Measurements from ENCODE around the gene GIGYF2. TPM values are rescaled to one million over a fixed set of nuclear protein-coding genes. Genes with fewer than 3 reads are reported as not detected.

Gene GIGYF2
- polyA plus RNA-seq, 1 experiment, result 34.6 TPM

DNA sequence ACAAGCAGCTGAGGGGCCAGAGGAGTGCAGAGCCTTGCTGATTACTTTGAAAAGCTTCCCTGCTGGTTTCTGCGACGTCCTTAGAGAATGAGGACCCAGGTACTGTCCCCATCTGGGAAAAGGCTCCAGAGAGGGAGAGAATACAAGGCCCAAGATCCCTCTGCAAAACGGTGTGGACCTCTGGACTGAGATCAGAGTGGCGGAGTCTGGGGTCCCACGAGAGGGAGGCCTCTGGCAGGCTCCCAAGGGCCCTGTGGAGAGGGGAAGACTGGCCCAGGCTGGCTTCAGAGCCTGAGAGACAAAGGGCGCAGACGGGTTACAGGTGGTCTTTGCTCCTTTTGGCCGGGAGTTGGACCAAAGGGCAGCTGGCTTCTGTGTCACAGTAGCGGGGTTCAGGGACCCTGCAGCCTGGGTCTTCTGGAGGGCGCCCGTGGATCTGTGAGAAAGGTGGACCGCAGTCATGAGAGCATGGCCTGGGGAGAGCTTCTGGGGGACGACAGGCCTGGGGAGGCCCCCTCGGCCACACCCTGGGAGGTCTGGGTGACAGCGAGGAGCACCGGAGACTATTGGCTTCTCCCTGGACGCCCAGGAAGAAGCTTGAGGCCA, 173.7 kb downstream of the GIGYF2 start:
- TF ChIP-seq, protein P1, sequence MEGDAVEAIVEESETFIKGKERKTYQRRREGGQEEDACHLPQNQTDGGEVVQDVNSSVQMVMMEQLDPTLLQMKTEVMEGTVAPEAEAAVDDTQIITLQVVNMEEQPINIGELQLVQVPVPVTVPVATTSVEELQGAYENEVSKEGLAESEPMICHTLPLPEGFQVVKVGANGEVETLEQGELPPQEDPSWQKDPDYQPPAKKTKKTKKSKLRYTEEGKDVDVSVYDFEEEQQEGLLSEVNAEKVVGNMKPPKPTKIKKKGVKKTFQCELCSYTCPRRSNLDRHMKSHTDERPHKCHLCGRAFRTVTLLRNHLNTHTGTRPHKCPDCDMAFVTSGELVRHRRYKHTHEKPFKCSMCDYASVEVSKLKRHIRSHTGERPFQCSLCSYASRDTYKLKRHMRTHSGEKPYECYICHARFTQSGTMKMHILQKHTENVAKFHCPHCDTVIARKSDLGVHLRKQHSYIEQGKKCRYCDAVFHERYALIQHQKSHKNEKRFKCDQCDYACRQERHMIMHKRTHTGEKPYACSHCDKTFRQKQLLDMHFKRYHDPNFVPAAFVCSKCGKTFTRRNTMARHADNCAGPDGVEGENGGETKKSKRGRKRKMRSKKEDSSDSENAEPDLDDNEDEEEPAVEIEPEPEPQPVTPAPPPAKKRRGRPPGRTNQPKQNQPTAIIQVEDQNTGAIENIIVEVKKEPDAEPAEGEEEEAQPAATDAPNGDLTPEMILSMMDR (IDR thresholded peaks at IDR 0.05; ENCODE audit: low read depth, low read length), result no peak
- ChIA-PET CTCF (interaction anchor here (1.4 kb wide), 1 partner anchor 183 kb away, joined by 3 read pairs; no protein-coding TSS in a partner anchor), POLR2A (no interaction called here)
- no peak for DNase-seq (ENCODE audit: low read depth, low spot score)
- Histone ChIP-seq H3K4me3 (ENCODE audit: low read depth, low read length) (no peak overlapping the region), H3K27me3 (ENCODE audit: control insufficient read depth, insufficient read depth, low read length) (no peaks in the 10 kb centered on the region), H3K27ac (ENCODE audit: low read depth, low read length) (no peak overlapping the region), H3K9me3 (ENCODE audit: control insufficient read depth, insufficient read depth, low read length) (no peaks in the 10 kb centered on the region)

DNA sequence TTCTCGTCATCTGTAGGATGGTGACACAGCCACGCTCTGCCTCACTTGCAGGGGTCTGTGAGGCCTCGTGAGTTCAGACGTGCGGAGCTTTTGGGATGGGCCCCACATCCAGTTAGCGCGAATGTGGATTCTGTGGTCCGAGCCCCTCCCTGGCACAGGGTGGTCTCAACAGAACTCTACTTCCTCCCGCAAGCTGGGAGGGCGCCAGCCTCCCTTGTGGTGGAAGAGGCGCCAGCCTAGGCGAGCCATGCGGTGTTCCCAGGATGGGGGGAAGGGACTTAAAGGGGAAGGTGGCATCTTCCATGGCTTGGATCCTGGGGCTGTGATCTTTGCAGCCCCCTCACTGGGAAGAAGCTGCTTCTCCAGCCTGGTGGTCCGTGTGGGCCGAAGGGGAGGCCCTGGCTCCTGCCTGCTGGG, 174.3 kb downstream of the GIGYF2 start:
- TF ChIP-seq, protein P1 (IDR thresholded peaks at IDR 0.05; ENCODE audit: low read depth, low read length), result no peak
- H3K27me3 ChIP-seq (ENCODE audit: control insufficient read depth, insufficient read depth, low read length), result no peaks in the 10 kb centered on the region
- ChIA-PET POLR2A (no interaction called here), CTCF (interaction anchor here (1.4 kb wide), 1 partner anchor 182 kb away, joined by 3 read pairs; no protein-coding TSS in a partner anchor)
- no peaks in the 10 kb centered on the region for H3K9me3 ChIP-seq (ENCODE audit: control insufficient read depth, insufficient read depth, low read length)
- no peak overlapping the region for H3K27ac ChIP-seq (ENCODE audit: low read depth, low read length)
- H3K4me3 ChIP-seq (ENCODE audit: low read depth, low read length), result no peak overlapping the region
- DNase-seq (ENCODE audit: low read depth, low spot score), result no peak

DNA sequence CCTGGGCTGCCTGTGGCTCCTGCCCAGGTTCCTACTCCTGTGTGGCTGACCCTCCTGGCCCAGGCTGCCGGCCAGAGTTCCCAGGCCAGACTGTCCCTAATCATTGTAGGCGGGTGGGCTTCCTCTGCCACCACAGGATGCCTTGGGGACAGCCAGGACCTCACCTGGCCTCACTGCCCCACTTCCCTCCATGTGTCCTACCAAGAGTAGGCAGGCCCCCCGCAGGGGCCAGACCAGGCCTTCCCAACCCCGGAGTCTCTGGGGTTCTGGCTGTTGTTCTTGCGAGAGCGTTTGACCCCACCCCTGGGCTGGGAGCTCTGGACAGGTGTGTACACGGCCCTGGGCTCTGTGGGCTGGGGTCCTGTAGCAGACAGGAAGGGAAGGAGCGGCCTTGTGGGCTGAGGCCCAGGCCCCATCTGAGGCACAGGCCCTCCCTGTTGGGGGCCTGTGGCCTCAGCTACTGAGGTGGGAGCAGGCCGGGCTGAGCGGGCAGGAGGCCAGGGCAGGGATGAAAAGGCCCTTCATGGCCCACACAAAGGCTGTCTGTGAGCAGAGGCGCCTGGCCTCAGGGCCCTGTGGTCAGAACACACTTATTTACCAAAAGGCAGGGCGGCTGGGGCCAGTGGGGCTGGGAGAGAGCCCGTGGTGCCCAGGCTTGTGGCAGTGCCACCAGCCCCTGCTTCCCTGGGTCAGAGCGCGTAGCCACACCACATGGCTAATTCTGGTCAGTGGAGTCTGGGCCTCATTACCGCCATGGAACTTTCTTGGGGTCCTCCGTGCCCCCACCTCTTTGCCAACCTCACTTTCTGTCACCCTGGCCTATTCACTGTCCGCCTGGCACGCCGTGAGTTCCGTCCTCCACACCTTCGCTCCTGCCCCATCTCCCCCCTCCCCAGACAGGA, 175.0 kb downstream of the GIGYF2 start:
- CTCF ChIA-PET, result interaction anchor here (1.4 kb wide), 1 partner anchor 182 kb away, joined by 3 read pairs; no protein-coding TSS in a partner anchor
- POLR2A ChIA-PET, result no interaction called here
- TF ChIP-seq, protein P1 (IDR thresholded peaks at IDR 0.05; ENCODE audit: low read depth, low read length), result no peak
- Histone ChIP-seq H3K27me3 (ENCODE audit: control insufficient read depth, insufficient read depth, low read length) (no peaks in the 10 kb centered on the region), H3K4me3 (ENCODE audit: low read depth, low read length) (no peak overlapping the region), H3K9me3 (ENCODE audit: control insufficient read depth, insufficient read depth, low read length) (no peaks in the 10 kb centered on the region), H3K27ac (ENCODE audit: low read depth, low read length) (no peak overlapping the region)
- DNase-seq (ENCODE audit: low read depth, low spot score), result no peak

DNA sequence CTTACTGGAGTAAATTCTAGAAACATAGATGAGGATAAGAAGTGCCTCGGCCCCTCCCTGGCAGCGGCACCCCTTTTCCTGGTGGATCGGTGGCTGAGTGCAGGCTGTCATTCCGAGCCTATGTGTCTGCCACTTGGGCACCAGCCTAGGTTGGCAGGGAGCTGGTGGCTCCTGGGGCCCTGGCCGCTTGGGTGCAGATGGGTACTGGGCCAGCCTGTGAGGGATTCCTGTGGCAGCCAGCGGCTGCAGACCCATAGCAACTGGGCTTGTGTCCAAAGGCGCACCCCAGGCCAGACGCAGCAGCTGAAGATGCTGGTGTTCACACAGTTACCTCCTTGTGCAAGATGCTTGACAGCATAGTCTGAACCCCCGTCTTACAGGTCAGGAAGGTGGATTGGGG, 175.7 kb downstream of the GIGYF2 start:
- no peaks in the 10 kb centered on the region for H3K9me3 ChIP-seq (ENCODE audit: control insufficient read depth, insufficient read depth, low read length)
- H3K27me3 ChIP-seq (ENCODE audit: control insufficient read depth, insufficient read depth, low read length), result peaks cover 2% of the 10 kb centered on the region
- ChIA-PET CTCF (no interaction called here), POLR2A (no interaction called here)
- no peak overlapping the region for H3K27ac ChIP-seq (ENCODE audit: low read depth, low read length)
- TF ChIP-seq, protein P1 (IDR thresholded peaks at IDR 0.05; ENCODE audit: low read depth, low read length), result no peak
- H3K4me3 ChIP-seq (ENCODE audit: low read depth, low read length), result no peak overlapping the region
- DNase-seq (ENCODE audit: low read depth, low spot score), result no peak

Measured in AG04450 (cell line).